ENCODE results near the gene UROC1. TPM values are rescaled to one million over a fixed set of nuclear protein-coding genes. Genes with fewer than 3 reads are reported as not detected.

UROC1 gene
- total and polyA plus RNA-seq, 9 of the 15 experiments (the other 6 are each of a cell fraction or from before 2014, with no cell fraction given), result not detected

DNA sequence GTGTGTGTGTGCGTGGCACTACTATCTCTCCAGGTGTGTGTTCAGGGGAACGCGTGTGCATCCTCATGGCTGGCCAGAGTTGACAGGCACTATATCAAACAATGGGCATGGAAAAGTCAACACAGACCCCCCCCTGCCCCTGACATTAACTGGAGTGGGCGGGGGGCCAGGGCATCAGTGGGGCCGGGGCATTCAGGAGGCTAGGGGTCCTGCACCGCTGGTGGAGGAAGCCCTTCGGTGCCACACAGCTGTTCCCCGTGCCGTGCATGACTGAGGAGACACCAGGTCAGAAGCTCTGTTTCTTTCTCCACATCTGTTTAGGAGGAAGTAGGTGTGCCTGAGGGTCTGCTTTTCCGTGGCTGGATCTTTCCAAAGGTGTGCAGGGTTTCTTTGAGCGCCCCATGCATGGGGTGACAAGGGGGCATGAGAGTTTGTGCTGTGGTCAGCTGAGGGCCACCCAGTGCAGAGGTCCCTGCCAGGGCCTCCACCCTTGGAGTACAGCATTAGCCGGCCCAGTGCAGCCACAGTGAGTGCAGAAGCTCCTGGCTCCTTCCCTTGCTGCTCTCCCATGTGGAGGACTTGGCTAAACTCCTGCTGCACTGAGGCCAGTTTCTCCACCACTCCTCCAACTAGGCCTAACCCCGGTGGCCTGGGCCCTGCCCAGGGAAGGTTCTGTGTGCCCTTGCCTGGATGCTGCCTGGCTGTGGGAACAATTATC is 33.7 kb upstream of the UROC1 start:
- POLR2A ChIA-PET, result interaction anchor here (0.5 to 0.6 kb wide), 2 partner anchors 109 to 130 kb away, joined by 3 to 4 read pairs; no protein-coding TSS in a partner anchor
- no peaks in the 10 kb centered on the region for H3K36me3 ChIP-seq (ENCODE audit: control insufficient read depth, insufficient read depth, low read length)
- H3K27ac ChIP-seq (ENCODE audit: extremely low read depth, low read depth, low read length), result no peak overlapping the region
- DNase-seq (ENCODE audit: extremely low read depth in 1 of 4, low spot score in 3 of 4) (no peak), FAIRE-seq (no peak), ATAC-seq (no peak)
- peaks cover 2 to 61% of the 10 kb centered on the region in 2 experiments; a peak in 3 of 5 replicates for H3K27me3 ChIP-seq (ENCODE audit: control insufficient read depth in 2 of 2, insufficient read depth in 2 of 2, low read length in 2 of 2)
- H3K4me1 ChIP-seq (replicated peaks in 1 of 2; ENCODE audit: control insufficient read depth in 2 of 2, insufficient read depth in 2 of 2, low read length in 2 of 2), result no peaks in the 10 kb centered on the region
- peaks cover 4% of the 10 kb centered on the region; the same call in 1 of the 2 replicates for H4K20me1 ChIP-seq (replicated peaks; ENCODE audit: control insufficient read depth, insufficient read depth, low read length)
- H3K9ac ChIP-seq (ENCODE audit: insufficient read depth in 1 of 2, low read depth in 2 of 2, low read length in 2 of 2), result no peak overlapping the region
- no peak overlapping the region for H2AFZ ChIP-seq (ENCODE audit: low read depth, low read length)
- intact Hi-C loops (cut with micrococcal nuclease) (no loop called here), in situ Hi-C loops (cut with MboI) (no loop called here)
- no peaks in the 10 kb centered on the region for H3K9me1 ChIP-seq (ENCODE audit: control insufficient read depth, insufficient read depth, low read length)
- no peaks in the 10 kb centered on the region for H3K9me3 ChIP-seq (replicated peaks; ENCODE audit: control insufficient read depth, insufficient read depth, low read depth, low read length)
- H3K4me3 ChIP-seq, result no peak overlapping the region
- 3% methylated on average over 7 of the region's 13 CpGs for WGBS (ENCODE audit: insufficient coverage, low coverage, missing lambda C conversion rate)
- no peaks in the 10 kb centered on the region for H3K79me2 ChIP-seq (ENCODE audit: control insufficient read depth, insufficient read depth, low read length)
- H3K4me2 ChIP-seq (ENCODE audit: insufficient read depth, low read length), result no peak overlapping the region
- CTCF ChIA-PET (ENCODE audit: low intra/inter-chr PET ratio), result no interaction called here
- TF ChIP-seq, protein P1, sequence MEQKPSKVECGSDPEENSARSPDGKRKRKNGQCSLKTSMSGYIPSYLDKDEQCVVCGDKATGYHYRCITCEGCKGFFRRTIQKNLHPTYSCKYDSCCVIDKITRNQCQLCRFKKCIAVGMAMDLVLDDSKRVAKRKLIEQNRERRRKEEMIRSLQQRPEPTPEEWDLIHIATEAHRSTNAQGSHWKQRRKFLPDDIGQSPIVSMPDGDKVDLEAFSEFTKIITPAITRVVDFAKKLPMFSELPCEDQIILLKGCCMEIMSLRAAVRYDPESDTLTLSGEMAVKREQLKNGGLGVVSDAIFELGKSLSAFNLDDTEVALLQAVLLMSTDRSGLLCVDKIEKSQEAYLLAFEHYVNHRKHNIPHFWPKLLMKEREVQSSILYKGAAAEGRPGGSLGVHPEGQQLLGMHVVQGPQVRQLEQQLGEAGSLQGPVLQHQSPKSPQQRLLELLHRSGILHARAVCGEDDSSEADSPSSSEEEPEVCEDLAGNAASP (IDR thresholded peaks at IDR 0.05), result no peak
- TF ChIP-seq ZNF668 (CRISPR knock-in tag; IDR thresholded peaks at IDR 0.05) (no peak), XRCC4 (IDR thresholded peaks at IDR 0.05; ENCODE audit: extremely low read depth, insufficient read depth, insufficient read length) (no peak), ZBTB12 (CRISPR knock-in tag; IDR thresholded peaks at IDR 0.05) (no peak), SAP30 (IDR thresholded peaks at IDR 0.05; ENCODE audit: borderline replicate concordance, insufficient read depth, low read depth, low read length, poor library complexity, severe bottlenecking) (no peak), RCOR1 (IDR thresholded peaks at IDR 0.05; ENCODE audit: borderline replicate concordance in 1 of 2, low read depth in 2 of 2, low read length in 2 of 2) (no peak), BDP1 (IDR thresholded peaks at IDR 0.05; ENCODE audit: insufficient read depth, insufficient read length) (no peak), NR2C2 (CRISPR knock-in tag; IDR thresholded peaks at IDR 0.05) (no peak), NR2C2 (tag; IDR thresholded peaks at IDR 0.05) (no peak), ZC3H8 (IDR thresholded peaks at IDR 0.05) (no peak), ZNF592 (IDR thresholded peaks at IDR 0.05) (no peak), CBX5 (IDR thresholded peaks at IDR 0.05; ENCODE audit: borderline replicate concordance, low read depth) (no peak)
- BruUV-seq (replicated peaks), result no TSS peak
